Activated CD4-positive, alpha-beta T cell treated with anti-CD3 and anti-CD28 coated beads, Interleukin-2, amount 10 ng/mL, durations not matched to agents 24 days and 14 days (primary cell): ENCODE data around the gene TMEM62. TPM values are rescaled to one million over a fixed set of nuclear protein-coding genes. Genes with fewer than 3 reads are reported as not detected.
"Not testable (repeated sequence)": the region's sequence is repeated elsewhere in the genome, so short reads cannot be mapped to it uniquely, and the experiment has no call there.

Experiments
- DNase-seq: peaks from one replicate; pipeline ENCODE4 v3.0.0; 2022
- H3K27ac Mint-ChIP-seq: one replicate; pipeline ENCODE4 v1.8.0; 2022; ENCODE audit warnings: mild to moderate bottlenecking, mixed read lengths
- H3K27me3 Mint-ChIP-seq: one replicate; pipeline ENCODE4 v1.8.0; 2022; ENCODE audit warnings: mixed read lengths
- H3K36me3 Mint-ChIP-seq: one replicate; pipeline ENCODE4 v1.8.0; 2022; ENCODE audit warnings: low read depth, mild to moderate bottlenecking, mixed read lengths
- H3K4me1 Mint-ChIP-seq: one replicate; pipeline ENCODE4 v1.8.0; 2021; ENCODE audit warnings: mixed read lengths
- H3K4me3 Mint-ChIP-seq: one replicate; pipeline ENCODE4 v1.8.0; 2022; ENCODE audit warnings: mild to moderate bottlenecking, moderate library complexity, mixed read lengths
- H3K9me3 Mint-ChIP-seq: one replicate; pipeline ENCODE4 v1.8.0; 2021; ENCODE audit warnings: mixed read lengths
- intact Hi-C: fragments of 100-400 bp; cut with micrococcal nuclease; formaldehyde crosslinking; loops from one replicate; pipeline ENCODE4 v1.15.1; 2023
- total RNA-seq: library from RNA; stranded (reverse); gene quantifications from 2 replicates; pipeline ENCODE4 v1.2.3, GENCODE V29; 2022

Gene TMEM62
- total RNA-seq, 1 donor from 2014 or later, result 18.7 TPM

DNA sequence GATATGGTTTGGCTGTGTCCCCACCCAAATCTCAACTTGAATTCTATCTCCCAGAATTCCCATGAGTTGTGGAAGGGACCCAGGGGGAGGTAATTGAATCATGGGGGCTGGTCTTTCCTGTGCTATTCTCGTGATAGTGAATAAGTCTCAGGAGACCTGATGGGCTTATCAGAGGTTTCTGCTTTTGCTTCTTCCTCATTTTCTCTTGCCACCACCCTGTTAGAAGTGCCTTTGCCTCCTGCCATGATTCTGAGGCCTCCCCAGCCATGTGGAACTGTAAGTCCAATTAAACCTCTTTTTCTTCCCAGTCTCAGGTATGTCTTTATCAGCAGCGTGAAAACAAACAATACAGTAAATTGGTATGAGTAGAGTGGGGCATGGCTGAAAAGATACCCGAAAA is 64.4 kb downstream of the TMEM62 start:
- H3K9me3 Mint-ChIP-seq, H3K27me3 Mint-ChIP-seq, intact Hi-C loops, H3K4me1 Mint-ChIP-seq, H3K27ac Mint-ChIP-seq, DNase-seq, H3K4me3 Mint-ChIP-seq: not testable (repeated sequence)
- H3K36me3 Mint-ChIP-seq, result peaks cover 36% of the 10 kb centered on the region

DNA sequence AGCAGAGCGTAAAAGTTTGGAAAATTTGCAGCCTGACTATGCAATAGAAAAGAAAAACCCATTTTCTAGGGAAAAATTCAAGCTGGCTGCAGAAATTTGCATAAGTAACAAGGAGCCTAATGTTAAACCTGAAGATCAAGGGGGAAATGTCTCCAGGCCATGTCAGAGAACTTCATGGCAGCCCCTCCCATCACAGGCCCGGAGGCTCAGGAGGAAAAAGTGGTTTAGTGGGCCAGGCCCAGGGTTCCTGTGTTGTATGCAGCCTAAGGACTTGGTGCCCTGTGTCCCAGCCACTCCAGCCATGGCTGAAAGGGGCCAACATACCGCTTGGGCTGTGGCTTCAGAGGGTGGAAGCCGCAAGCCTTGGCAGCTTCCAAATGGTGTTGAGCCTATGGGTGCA is 65.2 kb downstream of the TMEM62 start:
- H3K4me3 Mint-ChIP-seq, result not testable (repeated sequence)

DNA sequence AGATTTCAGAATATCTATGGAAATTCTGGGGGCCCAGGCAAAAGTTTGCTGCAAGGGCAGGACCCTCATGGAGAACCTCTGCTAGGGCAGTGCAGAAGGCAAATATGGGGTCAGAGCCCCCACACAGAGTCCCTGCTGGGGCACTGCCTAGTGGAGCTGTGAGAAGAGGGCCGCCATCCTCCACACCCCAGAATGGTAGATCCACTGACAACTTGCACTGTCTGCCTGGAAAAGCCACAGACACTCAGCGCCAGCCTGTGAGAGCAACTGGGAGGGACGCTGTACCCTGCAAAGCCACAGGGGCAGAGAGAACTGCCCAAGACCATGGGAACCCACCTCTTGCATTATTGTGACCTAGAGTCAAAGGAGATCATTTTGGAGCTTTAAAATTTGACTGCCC is 65.6 kb downstream of the TMEM62 start:
- Mint-ChIP-seq H3K9me3 (no peaks in the 10 kb centered on the region), H3K27me3 (no peaks in the 10 kb centered on the region), H3K27ac (no peak overlapping the region), H3K4me3 (no peak overlapping the region), H3K36me3 (peaks cover 31% of the 10 kb centered on the region), H3K4me1 (peaks cover 8% of the 10 kb centered on the region)
- intact Hi-C loops, result no loop called here
- no peak for DNase-seq

More for the DNA sequence above, 65.2 kb downstream of the TMEM62 start:
- H3K4me1 Mint-ChIP-seq, H3K27me3 Mint-ChIP-seq, H3K9me3 Mint-ChIP-seq, DNase-seq, intact Hi-C loops, H3K27ac Mint-ChIP-seq: not testable (repeated sequence)
- H3K36me3 Mint-ChIP-seq, result peaks cover 31% of the 10 kb centered on the region

DNA sequence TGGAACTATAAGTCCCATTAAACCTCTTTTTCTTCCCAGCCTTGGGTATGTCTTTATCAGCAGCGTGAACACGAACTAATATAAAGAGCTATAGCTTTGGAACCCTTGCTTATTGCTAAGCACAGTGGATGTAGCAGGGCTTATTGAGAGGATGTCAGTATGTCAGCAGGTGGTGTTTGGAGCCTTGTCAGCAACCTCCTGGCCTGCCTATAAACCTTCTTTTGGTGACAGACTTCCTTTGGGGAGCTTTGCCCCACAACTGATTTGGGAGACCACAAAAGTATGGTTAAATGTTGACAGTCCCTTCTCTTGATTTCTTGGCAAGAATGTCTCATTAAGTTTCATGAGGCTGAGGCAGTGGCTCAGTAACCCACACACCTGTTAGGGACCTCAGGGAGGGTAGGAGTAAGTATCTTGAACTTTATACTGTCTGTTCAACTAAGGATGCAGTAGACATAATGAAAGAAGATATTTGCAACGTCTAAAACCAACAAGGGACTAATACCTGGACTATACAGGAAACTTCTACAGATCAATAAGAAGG is 66.6 kb downstream of the TMEM62 start:
- Mint-ChIP-seq H3K27me3 (peaks cover 4% of the 10 kb centered on the region), H3K4me1 (peaks cover 12% of the 10 kb centered on the region), H3K27ac (no peak overlapping the region), H3K9me3 (no peaks in the 10 kb centered on the region), H3K36me3 (peaks cover 24% of the 10 kb centered on the region), H3K4me3 (no peak overlapping the region)
- intact Hi-C loops, result loop anchor here (5.0 kb wide), 1 partner anchor 498 kb away; no protein-coding TSS in a partner anchor
- DNase-seq, result no peak

GRCh38 chr15:43204016-43204901 is 70.9 kb downstream of the TMEM62 start:
- Mint-ChIP-seq H3K4me1 (peaks cover 12% of the 10 kb centered on the region), H3K27ac (no peak overlapping the region), H3K36me3 (peaks cover 1% of the 10 kb centered on the region), H3K9me3 (no peaks in the 10 kb centered on the region), H3K4me3 (no peak overlapping the region), H3K27me3 (peaks cover 13% of the 10 kb centered on the region)
- peak; percentile 85 for DNase-seq
- intact Hi-C loops, result loop anchor here (2.0 to 5.0 kb wide), 2 partner anchors 17 to 502 kb away; no protein-coding TSS in a partner anchor

- intact Hi-C loops, result no loop called here
- no peaks in the 10 kb centered on the region for H3K36me3 Mint-ChIP-seq
- no peaks in the 10 kb centered on the region for H3K9me3 Mint-ChIP-seq
- peaks cover 19% of the 10 kb centered on the region for H3K27me3 Mint-ChIP-seq
- no peak for DNase-seq
- no peak overlapping the region for H3K4me3 Mint-ChIP-seq
- no peak overlapping the region for H3K27ac Mint-ChIP-seq
- H3K4me1 Mint-ChIP-seq, result peaks cover 5% of the 10 kb centered on the region
Observed at GRCh38 chr15:43206054-43206453, 72.7 kb downstream of the TMEM62 start.

DNA sequence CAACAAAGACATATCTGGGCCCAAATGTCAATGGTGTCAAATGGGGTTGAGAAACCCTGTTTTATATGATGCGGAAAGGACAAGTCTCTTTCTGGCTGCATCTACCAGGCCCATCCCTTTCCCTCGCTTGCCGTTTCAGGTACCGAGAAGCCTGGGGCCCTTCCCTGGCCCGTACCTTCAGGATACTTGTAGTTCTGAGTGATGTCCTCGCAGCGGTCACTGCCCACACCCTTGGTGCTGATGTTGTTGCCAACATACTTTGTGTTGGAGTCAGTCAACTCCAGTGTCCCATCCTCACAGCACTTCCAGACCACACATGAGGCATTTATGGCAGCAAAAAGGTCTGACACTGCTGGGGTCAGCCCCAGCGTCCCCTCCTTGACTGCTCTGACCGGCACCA is 73.6 kb downstream of the TMEM62 start:
- no peak overlapping the region for H3K4me3 Mint-ChIP-seq
- H3K4me1 Mint-ChIP-seq, result peaks cover 5% of the 10 kb centered on the region
- H3K27me3 Mint-ChIP-seq, result peaks cover 19% of the 10 kb centered on the region
- H3K9me3 Mint-ChIP-seq, result no peaks in the 10 kb centered on the region
- intact Hi-C loops, result no loop called here
- H3K27ac Mint-ChIP-seq, result no peak overlapping the region
- DNase-seq, result no peak
- H3K36me3 Mint-ChIP-seq, result no peaks in the 10 kb centered on the region

- Mint-ChIP-seq H3K27me3 (peaks cover 19% of the 10 kb centered on the region), H3K4me3 (no peak overlapping the region), H3K9me3 (no peaks in the 10 kb centered on the region), H3K27ac (no peak overlapping the region), H3K4me1 (peaks cover 5% of the 10 kb centered on the region), H3K36me3 (no peaks in the 10 kb centered on the region)
- intact Hi-C loops, result no loop called here
- no peak for DNase-seq
Observed at GRCh38 chr15:43208052-43209002, 74.9 kb downstream of the TMEM62 start.

GRCh38 chr15:43209059-43209824 is 75.9 kb downstream of the TMEM62 start:
- Mint-ChIP-seq H3K27me3 (peaks cover 19% of the 10 kb centered on the region), H3K27ac (no peak overlapping the region), H3K9me3 (no peaks in the 10 kb centered on the region), H3K4me3 (no peak overlapping the region), H3K4me1 (peaks cover 3% of the 10 kb centered on the region), H3K36me3 (no peaks in the 10 kb centered on the region)
- no peak for DNase-seq
- intact Hi-C loops, result no loop called here

- intact Hi-C loops, result no loop called here
- no peak overlapping the region for H3K4me3 Mint-ChIP-seq
- peaks cover 17% of the 10 kb centered on the region for H3K27me3 Mint-ChIP-seq
- H3K36me3 Mint-ChIP-seq, result no peaks in the 10 kb centered on the region
- no peak for DNase-seq
- no peaks in the 10 kb centered on the region for H3K4me1 Mint-ChIP-seq
- no peak overlapping the region for H3K27ac Mint-ChIP-seq
- no peaks in the 10 kb centered on the region for H3K9me3 Mint-ChIP-seq
Observed at GRCh38 chr15:43210172-43210745, 76.9 kb downstream of the TMEM62 start.

- no peaks in the 10 kb centered on the region for H3K4me1 Mint-ChIP-seq
- no peak for DNase-seq
- H3K36me3 Mint-ChIP-seq, result no peaks in the 10 kb centered on the region
- peaks cover 16% of the 10 kb centered on the region for H3K27me3 Mint-ChIP-seq
- no peak overlapping the region for H3K4me3 Mint-ChIP-seq
- intact Hi-C loops, result no loop called here
- H3K9me3 Mint-ChIP-seq, result no peaks in the 10 kb centered on the region
- no peak overlapping the region for H3K27ac Mint-ChIP-seq
Observed at GRCh38 chr15:43210807-43211206, 77.4 kb downstream of the TMEM62 start.

DNA sequence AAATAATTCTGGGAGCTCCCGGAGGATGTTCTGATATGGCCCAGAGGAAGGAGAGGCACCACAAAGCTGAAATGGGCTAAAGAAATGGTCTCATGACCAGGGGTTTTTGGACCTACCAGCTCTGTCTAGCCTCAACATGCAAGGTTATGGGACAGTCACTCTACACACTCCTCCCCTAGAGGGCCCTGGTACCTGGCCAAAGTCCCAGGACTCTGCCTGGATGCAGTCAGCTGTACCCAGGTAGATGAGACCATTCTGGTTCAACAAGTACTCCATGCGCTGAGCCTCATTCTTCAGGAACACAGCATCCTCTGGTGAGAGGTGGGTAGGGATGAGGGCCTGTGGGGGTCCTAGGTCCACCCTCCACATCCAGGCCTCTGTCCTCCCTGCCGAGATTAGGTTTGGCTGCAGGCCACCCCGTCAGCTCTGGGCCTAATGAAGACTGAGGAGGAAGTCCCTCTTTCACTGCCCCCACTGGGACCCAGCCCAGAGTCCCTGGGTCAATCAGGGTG is 77.9 kb downstream of the TMEM62 start:
- no peaks in the 10 kb centered on the region for H3K9me3 Mint-ChIP-seq
- no peak overlapping the region for H3K4me3 Mint-ChIP-seq
- intact Hi-C loops, result no loop called here
- no peak overlapping the region for H3K27ac Mint-ChIP-seq
- no peak for DNase-seq
- H3K4me1 Mint-ChIP-seq, result no peaks in the 10 kb centered on the region
- H3K36me3 Mint-ChIP-seq, result no peaks in the 10 kb centered on the region
- peaks cover 15% of the 10 kb centered on the region for H3K27me3 Mint-ChIP-seq

- intact Hi-C loops, result no loop called here
- Mint-ChIP-seq H3K27me3 (peaks cover 15% of the 10 kb centered on the region), H3K27ac (no peak overlapping the region), H3K4me3 (no peak overlapping the region), H3K4me1 (no peaks in the 10 kb centered on the region), H3K36me3 (no peaks in the 10 kb centered on the region), H3K9me3 (no peaks in the 10 kb centered on the region)
- no peak for DNase-seq
Observed at GRCh38 chr15:43212299-43212698, 78.9 kb downstream of the TMEM62 start.
